NCI-H774 (cell line): Measurements from ENCODE around the gene FBXW12.

Experiments used
- DNase-seq: peaks from one replicate; lab custom pipeline; 2025; lab: John Stamatoyannopoulos, UW

FBXW12 gene

GRCh38 chr3:48407542-48408099 lies 35.6 kb downstream of the FBXW12 start:
- no peak for DNase-seq

- no peak for DNase-seq
These were observed 36.8 kb downstream of the FBXW12 start for GRCh38 chr3:48408823-48409281.

- no peak for DNase-seq
These were observed 37.5 kb downstream of the FBXW12 start for GRCh38 chr3:48409291-48410201.

- DNase-seq, result no peak
These were observed 38.4 kb downstream of the FBXW12 start for GRCh38 chr3:48410205-48411040.

- no peak for DNase-seq
These were observed 39.1 kb downstream of the FBXW12 start for GRCh38 chr3:48411041-48411588.

- DNase-seq, result no peak
These were observed 39.8 kb downstream of the FBXW12 start for GRCh38 chr3:48411606-48412374.

- DNase-seq, result no peak
These were observed 40.5 kb downstream of the FBXW12 start for GRCh38 chr3:48412375-48413001.

- DNase-seq, result no peak
These were observed 41.1 kb downstream of the FBXW12 start for GRCh38 chr3:48413086-48413485.

GRCh38 chr3:48413611-48414010 lies 41.6 kb downstream of the FBXW12 start:
- no peak for DNase-seq

GRCh38 chr3:48414376-48415250 lies 42.6 kb downstream of the FBXW12 start:
- no peak for DNase-seq

GRCh38 chr3:48415251-48415953 lies 43.4 kb downstream of the FBXW12 start:
- no peak for DNase-seq

- DNase-seq, result no peak
These were observed 44.1 kb downstream of the FBXW12 start for GRCh38 chr3:48416091-48416505.

GRCh38 chr3:48416546-48416945 lies 44.5 kb downstream of the FBXW12 start:
- no peak for DNase-seq

- DNase-seq, result no peak
These were observed 45.6 kb downstream of the FBXW12 start for GRCh38 chr3:48417529-48418108.

GRCh38 chr3:48418140-48418539 lies 46.1 kb downstream of the FBXW12 start:
- no peak for DNase-seq

- DNase-seq, result no peak
These were observed 46.6 kb downstream of the FBXW12 start for GRCh38 chr3:48418651-48419050.

GRCh38 chr3:48419149-48419548 lies 47.1 kb downstream of the FBXW12 start:
- DNase-seq, result no peak

GRCh38 chr3:48419597-48419996 lies 47.6 kb downstream of the FBXW12 start:
- DNase-seq, result no peak

- no peak for DNase-seq
These were observed 48.5 kb downstream of the FBXW12 start for GRCh38 chr3:48420561-48420960.
